D721Med (cell line): ENCODE results near the gene BID.
A peak's percentile ranks its signal among the peaks of the same experiment; 100 is the strongest.

Source experiments
- DNase-seq: peaks from one replicate; pipeline ENCODE4 v3.0.0; 2011; ENCODE audit warnings: low spot score; ENCODE audit not compliant: insufficient read length
- FAIRE-seq: peaks from 2 replicates; lab custom pipeline; 2011; peaks lifted over from hg19 to GRCh38; lab: Jason Lieb, UNC
- TF ChIP-seq, protein P1 (sequence below): IDR thresholded peaks from 2 replicates; pipeline ENCODE4 v1.5.1; 2012; ENCODE audit warnings: mild to moderate bottlenecking, control low read depth; ENCODE audit not compliant: insufficient read depth; ENCODE audit errors: missing control alignments

Gene BID

DNA sequence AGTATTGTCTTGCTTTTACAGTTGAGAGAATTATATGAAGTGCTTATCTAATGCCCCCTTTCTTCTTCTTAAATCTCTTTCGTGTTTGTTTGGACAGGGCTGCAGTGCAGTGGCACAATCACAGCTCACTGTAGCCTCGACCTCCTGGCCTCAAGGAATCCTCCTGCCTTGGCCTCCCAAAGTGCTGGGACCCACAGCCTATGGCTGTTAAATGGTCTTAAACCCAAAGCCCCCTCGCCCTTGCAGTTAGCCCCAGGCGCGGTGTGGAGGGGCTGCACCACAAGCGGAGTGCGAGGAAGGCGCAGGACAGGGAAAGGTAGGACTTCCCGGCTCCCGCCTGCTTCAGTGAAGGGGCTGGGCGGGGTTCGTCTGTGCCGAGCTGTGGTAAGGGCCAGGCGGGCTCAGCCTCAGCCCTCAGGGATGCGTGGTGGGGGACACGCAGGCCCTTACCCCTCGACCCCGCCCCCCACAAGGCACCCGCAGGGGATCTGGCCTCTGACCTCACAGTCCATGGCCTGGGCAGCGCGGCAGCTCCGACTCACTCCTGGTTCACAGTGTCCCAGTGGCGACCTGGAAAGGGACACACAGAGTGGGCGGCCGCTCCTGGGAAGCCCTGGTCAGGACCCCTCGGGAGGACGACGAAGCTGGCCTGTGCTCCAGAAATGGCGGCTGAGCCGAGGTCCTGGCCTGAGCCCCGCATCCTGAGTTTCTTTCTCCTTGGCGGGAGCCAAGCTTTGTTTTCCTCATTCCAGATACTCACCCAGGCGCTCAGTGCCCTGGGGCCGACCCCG lies 24.5 kb downstream of the BID start:
- no peak for FAIRE-seq
- DNase-seq = no peak
- TF ChIP-seq, protein P1, sequence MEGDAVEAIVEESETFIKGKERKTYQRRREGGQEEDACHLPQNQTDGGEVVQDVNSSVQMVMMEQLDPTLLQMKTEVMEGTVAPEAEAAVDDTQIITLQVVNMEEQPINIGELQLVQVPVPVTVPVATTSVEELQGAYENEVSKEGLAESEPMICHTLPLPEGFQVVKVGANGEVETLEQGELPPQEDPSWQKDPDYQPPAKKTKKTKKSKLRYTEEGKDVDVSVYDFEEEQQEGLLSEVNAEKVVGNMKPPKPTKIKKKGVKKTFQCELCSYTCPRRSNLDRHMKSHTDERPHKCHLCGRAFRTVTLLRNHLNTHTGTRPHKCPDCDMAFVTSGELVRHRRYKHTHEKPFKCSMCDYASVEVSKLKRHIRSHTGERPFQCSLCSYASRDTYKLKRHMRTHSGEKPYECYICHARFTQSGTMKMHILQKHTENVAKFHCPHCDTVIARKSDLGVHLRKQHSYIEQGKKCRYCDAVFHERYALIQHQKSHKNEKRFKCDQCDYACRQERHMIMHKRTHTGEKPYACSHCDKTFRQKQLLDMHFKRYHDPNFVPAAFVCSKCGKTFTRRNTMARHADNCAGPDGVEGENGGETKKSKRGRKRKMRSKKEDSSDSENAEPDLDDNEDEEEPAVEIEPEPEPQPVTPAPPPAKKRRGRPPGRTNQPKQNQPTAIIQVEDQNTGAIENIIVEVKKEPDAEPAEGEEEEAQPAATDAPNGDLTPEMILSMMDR = no peak

DNA sequence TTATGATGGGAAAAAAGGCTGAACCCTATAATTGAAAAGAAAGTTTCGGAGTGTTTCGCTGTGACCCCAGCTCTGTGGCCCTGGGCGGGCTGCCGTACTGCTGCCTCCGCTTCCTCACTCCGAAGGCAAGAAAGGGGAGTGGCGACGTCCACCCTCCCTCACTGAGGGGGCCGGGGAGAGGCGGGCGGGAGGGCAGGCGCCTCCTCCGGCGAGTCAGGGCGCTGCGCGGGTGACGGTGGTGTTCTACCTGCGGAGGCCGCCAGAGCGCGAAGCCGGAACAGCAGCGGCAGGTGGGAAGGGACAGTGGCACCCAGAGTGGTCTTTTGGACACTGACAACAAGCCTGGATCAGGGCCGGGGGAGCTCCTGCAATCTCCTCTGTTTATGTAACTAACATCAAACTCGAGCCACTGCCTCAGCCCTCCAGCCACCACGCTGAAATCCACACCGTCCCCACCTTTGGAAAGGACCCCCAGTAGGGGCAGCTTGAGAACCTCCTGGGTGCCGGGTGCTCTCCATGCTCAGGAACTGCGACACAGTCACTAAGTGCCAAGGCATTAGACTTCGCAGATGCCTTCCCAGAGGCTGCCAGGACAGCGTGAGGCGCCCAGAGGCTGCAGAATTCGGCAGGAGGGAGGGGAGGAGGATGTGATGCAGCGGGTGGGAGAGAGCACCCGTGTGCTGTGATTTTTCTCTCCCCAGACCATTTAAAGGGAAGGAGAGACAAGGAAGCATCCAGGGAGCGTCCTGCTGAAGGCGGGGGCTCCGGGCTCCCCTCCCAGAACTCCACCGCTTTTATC lies 25.5 kb downstream of the BID start:
- DNase-seq (no peak), FAIRE-seq (no peak)
- TF ChIP-seq, protein P1 = no peak

DNA sequence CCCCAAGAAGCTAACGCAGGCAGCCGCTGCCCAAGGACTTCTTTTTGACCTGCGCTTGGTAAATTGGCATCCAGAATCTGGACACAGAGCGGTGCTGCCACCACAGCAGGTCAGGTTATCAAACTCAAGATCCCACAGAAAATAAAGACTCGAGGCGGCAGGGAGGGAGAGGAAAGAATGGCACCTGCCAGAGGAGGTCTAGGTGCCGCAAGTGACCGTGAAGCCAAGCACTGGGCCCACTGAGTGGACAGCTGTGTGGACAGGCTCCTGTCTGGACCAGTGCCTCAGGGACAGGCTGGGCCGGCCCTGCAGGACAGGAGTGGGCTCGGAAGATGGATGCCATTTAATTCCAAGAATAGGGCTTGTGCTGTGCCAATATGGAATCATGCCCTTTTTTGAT lies 27.4 kb downstream of the BID start:
- FAIRE-seq (no peak), DNase-seq (no peak)
- TF ChIP-seq, protein P1 = no peak

DNA sequence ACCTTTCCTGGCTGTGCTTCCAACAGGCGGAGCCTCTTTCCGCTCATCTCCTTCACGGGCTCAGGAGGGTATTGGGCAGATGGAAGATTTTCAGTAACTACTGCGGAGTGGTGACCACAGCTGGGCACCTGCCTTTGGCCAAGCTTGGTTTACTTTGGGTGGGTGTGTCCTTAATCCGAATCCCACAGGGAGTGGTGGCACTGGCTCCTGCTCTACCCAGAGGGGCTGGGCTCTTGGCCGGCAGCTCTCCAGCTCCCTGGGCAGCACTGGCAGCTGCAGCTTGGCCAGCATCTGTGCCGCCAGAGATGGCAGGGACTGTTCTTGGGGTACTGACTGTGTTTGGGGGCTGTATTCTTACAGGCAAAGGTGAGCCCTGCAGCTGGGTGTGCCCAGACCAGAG lies 29.8 kb downstream of the BID start:
- FAIRE-seq (no peak), DNase-seq (no peak)
- TF ChIP-seq, protein P1 = no peak

DNA sequence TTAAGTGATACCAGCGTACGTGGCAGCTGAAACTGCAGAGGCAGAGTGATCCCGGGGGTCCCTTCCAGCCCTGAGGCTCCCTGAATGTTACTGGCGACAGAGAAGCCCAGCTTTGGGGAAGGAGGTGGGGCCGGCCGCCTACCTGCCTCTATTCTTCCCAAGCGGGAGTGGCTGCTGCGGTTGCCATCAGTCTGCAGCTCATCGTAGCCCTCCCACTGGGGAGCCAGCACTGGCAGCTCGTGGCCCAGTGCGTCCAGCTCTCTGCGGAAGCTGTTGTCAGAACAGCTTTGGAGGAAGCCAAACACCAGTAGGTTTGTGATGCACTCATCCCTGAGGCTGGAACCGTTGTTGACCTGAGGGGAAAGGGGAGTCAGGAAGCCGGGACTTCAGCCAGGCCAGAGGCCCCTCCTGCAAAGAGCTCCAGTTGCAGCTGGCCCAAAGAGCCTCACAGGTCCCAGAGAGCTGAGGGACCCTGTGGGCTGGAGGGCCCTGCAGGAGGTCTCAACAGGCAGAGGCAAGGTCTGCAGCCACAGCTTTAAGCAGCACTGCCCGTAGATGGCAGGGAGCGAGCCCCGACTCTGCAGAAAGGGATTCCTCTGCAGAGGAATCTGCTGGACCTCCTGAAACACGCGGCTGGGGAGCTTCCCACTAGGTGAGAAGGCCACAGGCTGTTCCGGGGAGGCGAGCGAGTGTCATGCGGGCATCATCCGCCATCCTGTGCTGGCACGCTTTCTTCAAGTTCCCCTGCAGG lies 30.4 kb downstream of the BID start:
- TF ChIP-seq, protein P1 = no peak
- FAIRE-seq (no peak), DNase-seq (no peak)

DNA sequence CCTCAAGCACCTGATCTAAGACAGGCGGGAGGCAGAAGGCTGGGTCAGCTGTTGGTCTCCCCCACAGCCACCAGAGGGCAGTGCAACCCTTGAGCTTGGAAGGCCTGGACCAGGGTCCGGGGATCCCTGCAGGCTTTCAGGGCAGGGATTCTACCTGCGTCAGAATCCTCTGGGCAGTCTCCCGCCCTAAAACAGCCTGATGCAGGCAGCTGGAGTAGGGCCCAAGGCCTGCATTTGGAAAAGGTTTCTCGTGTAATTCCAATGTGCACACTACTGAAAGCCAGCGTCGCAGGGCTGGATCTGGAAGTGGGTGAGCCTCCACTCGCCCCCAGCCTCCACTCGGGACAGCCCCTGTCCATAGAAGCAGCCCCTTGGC lies 31.8 kb downstream of the BID start:
- peak; percentile 95 for DNase-seq
- FAIRE-seq = no peak
- TF ChIP-seq, protein P1 = peak; percentile 83
